ENCODE data around the gene PPP3CA.

The PPP3CA gene

GRCh38 chr4:101081695-101082369, 265.5 kb downstream of the PPP3CA start:
- DNase-seq, result no peak

DNA sequence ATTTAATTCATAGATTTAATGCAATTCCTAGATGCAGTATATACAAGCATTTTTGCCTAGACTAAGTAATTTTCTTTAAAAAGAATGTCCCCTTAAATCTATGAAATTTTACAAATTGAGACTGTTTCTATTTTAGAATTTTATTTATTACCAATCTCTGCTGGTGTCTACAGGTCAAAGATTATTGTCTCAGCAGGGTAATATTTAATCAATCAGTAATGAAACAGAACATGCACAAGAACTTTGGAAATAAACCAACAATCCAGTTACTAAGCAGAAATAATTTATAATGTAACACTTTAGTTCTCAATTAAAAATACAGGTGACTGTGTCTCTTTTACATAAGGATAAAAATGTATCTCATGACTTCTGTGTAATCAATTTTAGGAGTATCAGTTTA, 266.2 kb downstream of the PPP3CA start:
- no peak for DNase-seq

GRCh38 chr4:101078950-101079349, 268.4 kb downstream of the PPP3CA start:
- DNase-seq, result no peak

DNA sequence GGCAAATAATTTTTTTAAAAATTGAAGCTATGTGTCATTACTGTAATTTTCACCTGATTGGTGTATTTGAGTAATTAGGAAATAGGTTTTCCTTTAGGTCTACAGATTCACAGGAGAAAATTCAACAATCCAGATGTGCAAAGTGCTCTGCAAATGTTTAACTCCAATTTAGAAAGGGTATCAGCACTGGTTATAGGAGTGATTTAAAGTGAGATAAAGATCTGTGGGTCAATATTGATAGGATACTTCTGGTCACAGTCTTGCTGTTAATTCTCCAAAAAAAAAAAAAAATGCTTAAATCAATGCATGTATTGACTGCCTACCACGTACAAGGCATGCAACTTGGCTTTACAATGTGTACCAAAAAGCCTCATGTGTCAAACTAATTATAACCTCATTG, 271.3 kb downstream of the PPP3CA start:
- DNase-seq, result no peak

- no peak for DNase-seq
These were observed 271.8 kb downstream of the PPP3CA start for GRCh38 chr4:101075536-101075935.

DNA sequence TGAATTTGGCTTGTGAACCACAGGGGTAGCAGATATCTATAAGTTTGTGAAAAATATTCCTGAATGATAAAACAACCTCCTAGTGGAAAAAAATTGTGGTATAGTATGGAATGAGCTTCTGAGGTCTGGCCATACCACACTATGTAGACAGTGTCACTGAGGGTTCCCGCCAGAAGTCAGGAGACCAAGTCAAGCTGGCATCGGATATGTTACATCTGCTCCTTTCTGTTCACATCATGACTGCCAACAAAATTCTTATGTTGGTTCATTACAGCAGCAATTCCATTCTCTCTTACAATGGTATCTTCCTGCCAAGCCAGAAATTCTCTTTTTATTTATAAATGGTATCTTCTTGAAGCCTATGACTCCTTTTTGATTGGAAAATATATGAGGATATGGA, 273.0 kb downstream of the PPP3CA start:
- DNase-seq, result no peak

GRCh38 chr4:101071241-101071640, 276.1 kb downstream of the PPP3CA start:
- DNase-seq, result no peak

GRCh38 chr4:101068115-101068514, 279.2 kb downstream of the PPP3CA start:
- DNase-seq, result no peak

- no peak for DNase-seq
These were observed 279.9 kb downstream of the PPP3CA start for GRCh38 chr4:101067383-101067782.

DNA sequence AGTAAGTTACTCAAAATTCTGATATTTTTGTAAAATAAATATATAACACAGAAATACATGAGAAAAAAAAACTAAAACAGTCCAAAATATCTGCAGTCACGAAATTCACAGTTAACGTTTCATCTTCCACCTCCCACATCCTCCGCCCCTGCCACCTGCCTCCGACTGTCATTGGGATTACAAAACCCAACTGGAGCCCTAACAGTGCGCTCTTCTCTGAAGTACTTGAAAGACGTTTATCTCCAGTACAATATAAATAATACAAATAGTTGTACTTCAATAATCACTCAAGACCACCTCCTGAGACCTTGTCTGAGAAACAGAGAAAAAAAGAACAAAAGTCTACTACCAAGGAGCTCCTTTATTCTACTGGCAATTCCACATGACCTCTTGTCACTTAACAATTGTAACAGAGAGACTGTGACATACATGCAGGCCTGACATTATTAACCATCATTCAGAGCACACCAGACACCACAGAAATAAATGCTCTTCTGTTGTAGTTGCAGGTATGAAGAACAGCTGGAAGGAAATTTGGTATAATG, 280.6 kb downstream of the PPP3CA start:
- DNase-seq, result no peak

- no peak for DNase-seq
These were observed 281.3 kb downstream of the PPP3CA start for GRCh38 chr4:101065935-101066485.

DNA sequence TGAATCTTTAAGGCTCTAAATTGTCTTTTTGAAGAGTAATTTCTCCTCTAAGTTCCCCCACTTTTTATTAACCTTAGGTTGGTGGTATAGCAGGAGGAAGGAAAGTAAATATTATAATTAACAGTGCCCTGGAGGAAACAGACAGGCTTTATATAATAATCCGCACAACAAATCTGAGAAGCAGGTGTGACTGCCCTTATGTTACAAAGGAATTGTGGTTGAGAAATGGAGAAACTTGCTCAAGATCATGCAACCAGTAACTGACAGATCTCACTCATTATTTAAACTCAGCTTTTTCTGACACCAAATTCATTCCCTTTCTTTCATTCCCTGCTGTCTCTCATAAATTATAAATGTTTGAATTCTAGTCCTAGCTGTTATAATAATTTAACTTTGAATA, 282.0 kb downstream of the PPP3CA start:
- DNase-seq, result no peak

DNA sequence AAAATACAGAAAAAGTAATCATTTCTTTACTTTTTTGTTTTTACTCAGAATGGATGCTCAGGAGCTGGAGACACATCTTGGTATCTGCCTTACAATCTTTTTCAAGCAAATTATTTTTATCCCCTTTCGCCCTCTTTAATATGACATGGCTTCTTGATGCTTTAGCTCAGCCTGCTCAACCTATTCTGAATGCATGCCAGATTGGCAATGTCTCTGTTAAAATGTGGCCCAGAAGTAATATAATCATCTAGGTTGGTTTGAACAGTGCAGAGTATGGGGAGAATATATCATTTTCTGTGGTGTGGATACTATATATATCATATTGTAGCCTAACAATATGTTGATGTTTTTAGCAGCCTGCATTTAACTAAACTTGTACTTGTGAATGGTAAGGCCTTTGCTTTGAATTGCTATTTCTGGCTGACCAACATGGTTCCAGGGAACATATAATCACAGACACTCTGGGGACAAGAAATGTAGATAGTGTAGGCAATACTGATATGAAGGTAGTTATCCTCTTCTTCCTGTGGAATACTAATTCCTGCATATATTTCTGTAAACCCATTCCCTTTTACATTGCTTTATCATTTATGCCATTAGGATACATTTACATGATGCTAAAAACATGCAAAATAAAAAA, 282.7 kb downstream of the PPP3CA start:
- DNase-seq, result no peak

- no peak for DNase-seq
These were observed 291.9 kb downstream of the PPP3CA start for GRCh38 chr4:101055392-101055791.

DNA sequence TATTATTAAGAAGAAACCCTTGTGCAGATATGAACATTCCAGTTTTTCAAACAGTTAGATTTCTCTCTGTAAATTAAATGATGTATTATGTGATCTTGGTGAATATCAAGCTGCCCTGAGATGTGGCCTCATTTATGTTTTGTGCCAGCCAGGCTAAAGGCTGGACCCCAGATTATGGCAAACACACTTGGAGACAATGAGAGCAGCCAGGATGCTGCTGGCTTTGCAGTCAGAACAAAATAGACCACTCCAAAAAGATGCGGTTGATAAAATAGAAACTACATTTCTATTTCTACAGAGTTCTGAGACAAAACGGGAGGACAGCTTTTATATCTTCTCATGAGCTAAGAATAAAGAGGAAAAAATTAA, 296.5 kb downstream of the PPP3CA start:
- no peak for DNase-seq

DNA sequence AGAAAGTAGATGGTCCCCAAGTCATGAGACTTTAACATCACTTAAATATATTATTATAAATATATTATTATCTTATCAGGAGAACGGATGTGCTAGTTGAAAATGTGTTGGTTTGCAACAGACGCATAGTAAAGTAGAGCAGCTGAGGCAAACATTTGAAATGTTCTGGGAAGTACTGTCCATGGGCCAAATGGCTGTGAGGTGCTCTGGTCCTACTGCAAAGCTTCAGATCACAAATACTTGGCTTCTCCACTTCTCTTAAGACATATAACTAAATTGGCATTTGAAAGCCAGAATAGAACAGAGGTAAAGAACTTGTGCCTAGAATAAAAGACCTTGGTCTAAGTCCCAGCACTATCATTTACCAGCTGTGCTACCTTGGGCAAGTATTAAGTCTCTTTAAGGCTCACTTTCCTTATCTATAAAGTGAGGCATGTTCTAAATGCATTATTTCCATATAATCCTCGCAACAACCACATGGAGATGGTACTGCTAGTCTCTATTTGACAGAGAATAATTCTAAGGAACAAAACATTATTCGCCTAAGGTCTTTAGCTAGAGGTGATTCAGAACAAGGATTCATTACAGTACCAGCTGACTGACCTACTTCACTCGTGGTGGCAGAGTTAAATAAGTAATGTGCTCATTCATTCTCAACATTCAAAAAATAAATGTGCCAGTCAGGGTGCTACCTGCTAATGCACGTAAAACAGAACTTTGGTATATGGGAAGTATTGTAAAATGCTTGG, 297.1 kb downstream of the PPP3CA start:
- no peak for DNase-seq

- no peak for DNase-seq
These were observed 297.8 kb downstream of the PPP3CA start for GRCh38 chr4:101049549-101050001.

DNA sequence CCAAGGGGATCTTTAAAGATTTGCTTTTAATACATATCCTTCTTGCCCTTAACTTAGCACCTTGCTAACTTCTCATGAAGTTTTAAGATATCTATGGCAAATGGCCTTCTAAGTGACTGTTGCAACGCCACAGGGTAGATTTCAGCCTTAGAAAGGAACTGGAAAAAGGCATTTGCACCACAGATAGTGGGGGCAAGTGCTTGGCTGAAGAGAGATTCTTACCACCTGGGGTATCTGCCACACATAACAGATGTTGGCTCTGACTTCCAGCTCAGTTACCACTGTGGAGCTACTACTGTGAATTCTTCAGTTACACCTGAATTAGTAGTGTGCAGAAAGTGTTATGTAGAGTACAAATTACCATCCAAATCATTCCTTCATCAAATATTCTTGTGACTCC, 302.6 kb downstream of the PPP3CA start:
- DNase-seq, result no peak

DNA sequence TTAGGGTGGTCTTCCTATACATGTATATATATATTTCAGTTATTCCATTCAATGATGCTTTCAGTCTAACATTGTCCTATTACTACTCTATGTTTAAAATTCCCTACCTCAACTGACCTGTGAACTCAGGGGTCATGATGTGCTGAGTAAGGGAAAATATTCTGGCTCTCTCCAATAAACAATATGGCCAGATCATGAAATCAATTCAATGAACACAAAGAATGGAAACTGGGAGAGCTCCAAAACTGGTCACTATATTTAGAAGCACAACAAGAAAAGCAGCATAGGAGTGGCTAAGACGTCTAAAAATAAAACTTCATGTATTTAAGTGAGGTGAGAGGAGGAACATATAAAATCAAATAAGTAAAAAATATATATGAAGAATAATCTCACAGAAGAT, 304.5 kb downstream of the PPP3CA start:
- DNase-seq, result no peak

DNA sequence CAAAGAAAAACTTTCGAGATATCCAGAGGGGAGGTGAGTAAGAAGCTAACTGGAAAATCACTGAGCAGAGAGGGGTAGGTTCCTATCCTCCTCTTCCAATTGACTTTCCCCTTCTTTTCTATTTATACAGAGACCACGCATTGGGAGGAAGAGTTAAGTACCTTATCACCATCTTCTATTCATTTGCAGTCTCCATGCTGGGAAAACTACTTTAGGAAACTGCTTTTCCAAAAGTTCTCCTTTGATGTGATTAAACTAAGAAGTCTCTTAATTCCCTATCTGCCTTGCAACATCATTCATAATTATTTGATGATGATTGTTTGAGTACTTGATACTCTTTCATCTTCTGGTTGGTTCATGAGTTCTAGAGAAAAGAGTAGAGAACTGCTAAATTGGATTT, 306.6 kb downstream of the PPP3CA start:
- no peak for DNase-seq

- DNase-seq, result no peak
These were observed 308.0 kb downstream of the PPP3CA start for GRCh38 chr4:101039367-101039766.

DNA sequence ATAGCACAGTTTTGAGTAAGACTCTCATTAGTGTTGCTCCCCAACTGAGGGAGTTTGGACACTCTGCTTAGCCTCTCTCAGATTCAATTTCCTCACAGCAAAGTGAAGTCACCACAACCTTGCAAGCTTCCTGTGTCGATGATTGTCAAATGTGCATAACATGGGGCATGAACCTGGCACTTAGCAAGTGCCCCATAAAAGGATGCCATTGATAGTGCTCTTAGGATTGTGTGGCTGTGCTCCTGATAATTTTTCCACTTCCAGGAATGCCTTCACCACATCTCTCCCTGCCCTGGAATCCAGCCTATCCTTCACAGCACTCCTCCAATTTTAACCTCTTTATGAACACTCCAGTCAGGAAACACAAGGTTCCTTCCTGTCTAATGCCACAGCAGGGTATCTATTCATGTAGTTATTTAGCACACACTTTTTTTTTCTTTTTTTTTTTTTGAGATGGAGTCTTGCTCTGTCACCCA, 309.4 kb downstream of the PPP3CA start:
- DNase-seq, result no peak

DNA sequence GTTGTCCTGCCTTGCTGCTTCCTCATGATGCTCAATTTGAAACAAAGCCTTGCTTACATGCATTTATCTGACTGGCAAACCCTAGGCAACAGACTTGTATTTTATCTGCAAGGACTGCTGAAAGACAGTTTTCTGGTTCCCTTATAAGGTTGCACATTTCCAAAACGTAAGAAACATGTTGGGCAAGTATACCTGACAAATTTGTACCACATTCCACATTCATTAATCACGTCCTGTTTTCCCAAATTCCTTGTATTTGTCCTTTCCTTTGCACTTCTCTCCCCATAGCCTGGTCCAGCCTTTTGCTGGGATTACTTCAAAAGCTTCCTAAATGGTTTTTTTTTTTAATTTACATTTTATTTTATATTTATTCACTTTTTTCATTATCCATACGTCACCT, 310.1 kb downstream of the PPP3CA start:
- DNase-seq, result no peak

DNA sequence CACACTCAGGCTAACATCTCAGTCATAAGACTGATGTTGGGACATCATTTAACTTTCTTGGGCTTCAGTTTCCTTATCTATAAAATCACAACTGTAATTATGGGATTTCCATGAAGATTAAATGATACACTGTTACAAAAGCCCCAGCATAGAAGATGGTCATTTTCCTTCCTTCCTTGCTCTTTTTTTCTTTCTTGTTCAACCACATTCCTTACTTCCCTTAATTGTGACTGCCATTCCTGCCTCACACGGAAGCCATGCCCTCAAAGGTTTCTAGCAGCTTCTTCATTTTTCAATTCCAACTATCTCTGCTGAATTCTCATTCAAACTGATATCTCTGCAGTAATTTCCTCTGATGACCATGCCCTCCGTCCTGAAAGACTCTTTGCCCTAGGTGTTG, 311.8 kb downstream of the PPP3CA start:
- no peak for DNase-seq
